HG03469 (cell line): ENCODE results near the gene ANKRD13A.

Experiments
- ATAC-seq: cut with Tn5 transposase; IDR thresholded peaks from one replicate; pipeline ENCODE4 v1.9.1; 2021; ENCODE audit warnings: mild to moderate bottlenecking, moderate library complexity, moderate number of reproducible peaks; ENCODE audit not compliant: unreplicated experiment

Gene ANKRD13A

DNA sequence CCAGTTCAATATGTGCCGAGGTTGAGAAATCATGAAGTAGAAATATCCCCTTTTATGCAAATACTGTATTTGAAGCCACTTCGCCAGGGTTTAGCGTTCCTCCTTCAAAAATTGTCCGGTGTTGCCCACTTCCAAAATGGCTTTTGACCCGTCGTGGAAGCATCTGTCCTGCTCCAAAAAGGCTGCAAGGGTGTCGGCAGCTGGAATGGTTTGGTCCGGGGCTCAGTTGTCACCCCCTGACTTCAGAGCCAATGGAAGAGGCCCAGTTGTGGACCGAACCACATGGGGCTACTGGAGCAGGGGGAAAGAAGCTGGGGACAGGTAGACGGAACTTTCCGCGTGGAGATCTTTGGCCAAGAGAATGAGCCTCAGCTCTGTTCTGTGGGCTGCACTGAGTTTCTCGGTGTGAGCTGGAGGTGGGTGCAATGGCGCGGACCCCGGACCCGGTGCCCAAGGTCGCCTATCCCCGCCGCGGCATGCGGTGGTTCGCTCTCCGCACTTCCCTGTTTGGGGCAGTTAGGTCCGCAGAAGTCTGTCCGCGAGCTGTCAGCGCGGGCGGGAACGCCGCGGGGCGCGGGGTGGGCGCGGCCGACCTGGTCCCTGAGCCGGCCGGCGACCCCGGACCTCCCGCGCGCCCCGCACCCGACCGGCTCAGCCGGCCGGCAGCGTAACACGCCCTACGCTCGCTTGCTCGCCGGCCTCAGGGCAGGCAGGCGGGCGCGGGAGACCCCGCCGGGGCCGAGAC, at the start of gene ANKRD13A:
Gene ANKRD13A, plus strand, starts transcription at position 527 of the 745 bp plus-strand sequence. CDS start 259 bp downstream, outside the sequence.
- ATAC-seq: no peak

DNA sequence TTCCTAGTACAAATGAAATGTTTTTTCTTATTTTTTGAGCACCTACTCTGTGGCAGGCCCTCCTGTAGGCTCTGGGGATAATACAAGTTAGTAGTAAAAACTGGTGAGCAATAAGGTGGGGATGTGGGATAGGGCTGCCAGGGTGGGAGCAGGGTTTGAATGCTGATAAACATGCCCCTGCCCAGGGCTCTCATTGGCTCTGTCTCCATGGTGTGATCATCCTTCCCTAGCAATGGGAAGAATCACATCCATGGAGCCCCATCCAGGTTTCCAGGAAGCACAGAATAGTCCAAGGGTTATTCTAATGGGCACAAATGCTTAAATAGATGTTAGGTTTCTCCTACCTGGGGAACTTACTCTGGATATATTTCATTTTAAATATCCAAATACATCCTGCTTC, 48.6 kb upstream of the ANKRD13A start:
- ATAC-seq: no peak

DNA sequence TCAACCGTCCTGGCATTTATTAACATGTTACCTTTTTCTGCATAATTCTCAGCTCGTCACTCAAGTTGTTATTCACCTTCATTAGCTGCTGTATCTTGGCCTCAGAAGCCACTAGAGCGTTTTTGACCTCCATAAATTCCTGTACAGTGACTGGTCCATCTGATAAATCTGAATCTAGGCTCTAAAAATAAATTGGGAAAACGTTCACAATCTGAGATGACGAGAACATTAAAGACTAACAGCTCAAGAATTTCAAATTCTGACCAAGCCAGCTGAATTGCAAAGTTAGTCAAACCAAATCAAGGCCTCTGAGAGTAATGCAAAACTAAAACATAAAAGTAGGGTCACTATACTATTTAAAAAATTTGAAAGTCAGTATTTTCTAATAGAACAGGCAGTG, 48.1 kb upstream of the ANKRD13A start:
- ATAC-seq: no peak

GRCh38 chr12:109951751-109952150, 47.5 kb upstream of the ANKRD13A start:
- ATAC-seq: no peak

- no peak for ATAC-seq
Measured at GRCh38 chr12:109952160-109952858, 46.9 kb upstream of the ANKRD13A start.

DNA sequence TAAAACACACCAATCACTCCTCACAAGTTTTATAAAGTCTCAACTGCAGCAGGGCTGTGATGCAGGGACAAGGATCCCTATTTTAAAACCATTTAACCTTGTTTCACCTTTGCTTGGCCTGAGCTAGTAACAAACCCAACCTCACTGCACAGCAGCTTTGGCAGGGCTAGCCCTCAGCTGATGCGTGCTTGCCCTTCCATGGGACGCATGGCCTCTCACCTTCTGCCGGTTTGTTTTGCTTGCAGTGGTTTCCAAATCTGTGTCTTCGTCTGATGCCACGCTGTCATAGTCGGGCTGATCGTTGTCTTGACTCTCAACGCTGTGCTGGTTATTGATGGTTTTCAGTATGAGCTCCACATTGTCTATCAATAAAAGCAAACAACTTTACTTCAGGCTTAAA, 46.4 kb upstream of the ANKRD13A start:
- ATAC-seq: no peak

GRCh38 chr12:109953656-109954055, 45.6 kb upstream of the ANKRD13A start:
- ATAC-seq: no peak

DNA sequence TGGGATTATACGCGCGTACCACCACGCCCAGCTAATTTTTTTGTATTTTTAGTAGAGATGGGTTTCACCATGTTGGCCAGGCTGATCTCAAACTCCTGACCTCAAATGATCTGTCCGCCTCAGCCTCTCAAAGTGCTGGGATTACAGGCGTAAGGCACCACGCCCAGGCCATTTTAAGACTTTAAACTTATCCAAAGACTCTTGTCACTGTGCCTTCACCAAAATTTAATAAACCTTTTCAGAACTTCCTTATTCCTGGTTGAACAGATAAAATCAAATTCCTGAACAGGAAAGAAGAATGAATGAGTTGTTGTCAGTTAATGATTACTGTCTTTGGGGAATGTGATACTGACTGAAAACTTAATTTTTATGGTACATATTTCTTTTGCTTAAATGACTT, 40.9 kb upstream of the ANKRD13A start:
- ATAC-seq: no peak

GRCh38 chr12:109959411-109960093, 39.7 kb upstream of the ANKRD13A start:
- ATAC-seq: no peak

DNA sequence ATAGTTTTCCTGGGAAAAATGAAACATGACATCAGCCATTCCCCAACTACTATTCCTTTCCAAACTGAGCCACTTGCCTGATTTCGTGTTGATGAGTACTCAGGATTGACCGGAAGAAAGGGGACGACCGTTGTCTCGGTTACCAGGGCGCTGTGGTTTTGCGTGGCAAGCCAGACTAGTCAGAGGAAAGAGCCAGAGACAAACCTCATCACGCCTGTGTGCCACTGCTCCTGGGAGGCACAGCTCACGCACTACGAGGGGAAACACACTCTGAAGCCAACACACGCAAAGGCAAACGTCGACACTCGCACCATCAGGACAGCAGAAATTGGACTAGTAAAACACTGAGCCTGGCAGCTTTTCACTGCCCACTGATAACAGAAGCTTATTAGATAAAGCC, 38.0 kb upstream of the ANKRD13A start:
- no peak for ATAC-seq

DNA sequence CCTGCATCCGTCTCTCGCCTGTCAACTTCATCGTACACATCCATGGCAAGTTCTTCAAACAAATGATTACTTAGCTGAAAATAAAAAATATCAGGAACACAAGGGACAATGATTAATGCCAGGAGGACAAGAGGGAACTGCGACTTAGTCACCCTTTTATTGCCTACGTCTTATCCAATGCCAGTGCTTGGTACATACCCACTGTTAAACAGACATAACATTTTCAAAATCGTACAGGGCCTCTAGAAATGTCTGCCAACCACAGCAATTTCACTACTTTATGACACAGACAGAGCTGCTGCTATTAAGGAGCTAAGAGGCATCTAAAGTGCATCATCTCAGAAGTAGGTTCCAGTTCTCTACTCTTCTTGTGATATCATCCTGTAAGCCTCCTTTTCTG, 37.6 kb upstream of the ANKRD13A start:
- ATAC-seq: no peak

- no peak for ATAC-seq
Measured at GRCh38 chr12:109962398-109962797, 36.8 kb upstream of the ANKRD13A start.

GRCh38 chr12:109963330-109963729, 35.9 kb upstream of the ANKRD13A start:
- ATAC-seq: no peak

DNA sequence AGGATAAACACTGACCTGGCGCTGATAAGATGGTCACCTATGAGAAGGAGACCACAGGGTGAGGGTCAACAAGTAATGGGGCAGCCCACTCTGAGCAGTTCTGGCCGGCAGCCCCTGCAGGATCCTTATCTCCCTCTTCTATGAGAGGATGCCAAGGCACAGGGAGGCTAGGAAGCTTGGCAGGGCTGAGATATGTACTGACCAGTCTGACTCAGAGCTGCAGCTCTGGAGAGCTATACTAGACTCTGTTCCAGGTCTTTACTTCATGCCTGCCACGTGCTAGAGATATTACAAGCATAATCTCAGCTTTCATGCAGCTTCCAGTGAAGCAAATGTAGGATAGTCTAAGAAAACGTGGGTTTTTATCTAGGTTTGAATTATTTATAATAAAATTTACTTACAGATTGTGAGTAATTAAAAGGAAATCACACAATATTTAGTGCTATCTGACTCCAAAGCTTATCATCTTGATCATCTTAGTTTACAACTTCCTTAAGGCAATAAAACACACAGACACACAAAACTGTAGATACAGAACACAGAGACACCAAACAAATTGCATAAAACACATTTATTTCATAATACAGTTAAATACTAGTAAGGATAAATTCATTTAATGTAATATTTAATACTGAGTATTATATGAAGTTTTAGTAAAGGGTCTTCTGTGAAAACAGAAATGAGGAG, 35.3 kb upstream of the ANKRD13A start:
- no peak for ATAC-seq

DNA sequence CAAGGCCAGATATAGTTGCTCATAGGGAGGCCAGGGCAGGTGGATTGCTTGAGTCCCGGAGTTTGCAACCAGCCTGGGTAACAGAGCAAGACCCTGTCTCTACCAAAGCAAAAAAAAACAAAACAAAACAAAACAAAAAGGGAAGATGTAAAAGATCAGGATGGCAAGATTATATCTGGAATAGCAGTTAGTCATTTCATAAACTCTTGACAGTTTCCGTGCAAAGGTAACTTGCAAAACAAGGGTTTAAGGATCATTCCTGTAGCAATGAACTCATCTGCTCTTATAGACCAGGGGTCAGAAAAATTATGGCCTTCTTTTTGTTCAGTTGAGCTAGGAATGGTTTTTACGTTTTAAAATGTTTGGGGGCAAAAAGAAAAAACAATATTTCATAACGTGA, 32.7 kb upstream of the ANKRD13A start:
- ATAC-seq: no peak

DNA sequence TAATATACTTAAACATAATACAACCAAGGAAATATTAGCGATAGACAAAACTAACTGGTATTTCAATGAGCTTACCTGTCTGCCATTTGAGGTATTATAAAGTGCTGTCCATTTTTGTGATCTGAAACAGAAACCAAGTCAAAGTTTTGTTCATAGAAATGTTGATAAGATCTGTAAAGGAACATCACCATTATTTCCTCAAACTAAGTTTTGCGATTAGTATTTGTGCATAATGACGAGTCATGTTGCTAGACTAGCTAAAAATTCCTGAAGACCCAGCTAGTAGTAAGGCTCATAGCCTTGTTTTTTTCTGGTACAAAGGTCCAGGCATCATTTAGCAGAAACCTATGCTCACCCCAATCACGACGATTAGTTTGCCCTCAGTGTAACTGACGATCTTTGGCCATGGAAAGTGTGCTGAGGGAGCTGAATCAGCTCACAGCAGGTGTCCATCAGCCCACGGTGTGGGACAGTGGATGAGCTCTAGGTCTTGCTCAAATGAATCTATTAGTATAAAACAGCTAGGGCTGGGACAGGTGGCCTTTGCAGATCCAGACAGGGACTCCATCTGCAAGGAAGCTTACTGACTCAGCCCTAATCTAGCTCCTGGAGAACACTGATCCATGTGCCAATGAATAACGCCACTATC, 31.7 kb upstream of the ANKRD13A start:
- ATAC-seq: no peak

DNA sequence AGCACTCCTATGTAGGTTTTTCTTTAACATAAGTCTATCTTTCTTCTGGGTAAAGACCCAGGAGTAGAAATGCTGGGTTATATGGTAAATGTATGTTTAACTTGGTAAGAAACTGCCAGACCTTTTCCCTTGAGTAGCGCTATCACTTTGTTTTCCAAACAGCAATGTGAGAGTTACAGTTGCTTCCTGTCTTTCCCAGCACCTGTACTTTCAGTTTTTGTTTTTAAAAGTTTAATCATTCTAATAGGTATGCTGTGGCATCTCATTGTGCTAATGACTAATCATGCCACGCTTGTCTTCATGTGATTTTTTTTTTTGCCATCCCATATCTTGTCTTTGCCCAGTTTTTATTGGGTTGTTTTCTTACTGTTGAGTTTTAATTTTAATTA, 31.2 kb upstream of the ANKRD13A start:
- no peak for ATAC-seq

GRCh38 chr12:109968801-109969200, 30.4 kb upstream of the ANKRD13A start:
- ATAC-seq: no peak

- no peak for ATAC-seq
Measured at GRCh38 chr12:109972821-109973220, 26.4 kb upstream of the ANKRD13A start.

GRCh38 chr12:109981311-109981710, 17.9 kb upstream of the ANKRD13A start:
- no peak for ATAC-seq

GRCh38 chr12:109982210-109982609, 17.0 kb upstream of the ANKRD13A start:
- no peak for ATAC-seq
